Measurements from ENCODE around the gene TSPAN14. TPM values are rescaled to one million over a fixed set of nuclear protein-coding genes. Genes with fewer than 3 reads are reported as not detected.

TSPAN14 gene
- total RNA-seq, 1 donor from 2014 or later = 18.9 TPM

- DNase-seq (no peak), ATAC-seq (ENCODE audit: low read depth) (no peak)
- Mint-ChIP-seq H3K36me3 (ENCODE audit: low read depth) (no peaks in the 10 kb centered on the region), H3K27me3 (peaks cover 8% of the 10 kb centered on the region), H3K4me1 (peaks cover 27% of the 10 kb centered on the region), H3K4me3 (no peak overlapping the region), H3K27ac (no peak overlapping the region), H3K9me3 (no peaks in the 10 kb centered on the region)
- ChIA-PET POLR2A (no interaction called here), CTCF (no interaction called here)
- intact Hi-C loops (cut with micrococcal nuclease) = no loop called here
- TF ChIP-seq CTCF (IDR thresholded peaks at IDR 0.05) = no peak
Observed at GRCh38 chr10:80545258-80545881, 91.3 kb downstream of the TSPAN14 start.

GRCh38 chr10:80552151-80552646, 98.1 kb downstream of the TSPAN14 start:
- H3K27me3 Mint-ChIP-seq = peaks cover 11% of the 10 kb centered on the region
- peaks cover 5% of the 10 kb centered on the region for H3K4me1 Mint-ChIP-seq
- no peak overlapping the region for H3K27ac Mint-ChIP-seq
- H3K9me3 Mint-ChIP-seq = no peaks in the 10 kb centered on the region
- CTCF ChIA-PET = interaction anchor here (1.1 kb wide), 1 partner anchor 27 kb away, joined by 3 read pairs; no protein-coding TSS in a partner anchor
- DNase-seq (no peak), ATAC-seq (ENCODE audit: low read depth) (no peak)
- POLR2A ChIA-PET = no interaction called here
- H3K36me3 Mint-ChIP-seq (ENCODE audit: low read depth) = no peaks in the 10 kb centered on the region
- intact Hi-C loops (cut with micrococcal nuclease) = no loop called here
- no peak for TF ChIP-seq CTCF (IDR thresholded peaks at IDR 0.05)
- no peak overlapping the region for H3K4me3 Mint-ChIP-seq

GRCh38 chr10:80553436-80553835, 99.3 kb downstream of the TSPAN14 start:
- ChIA-PET POLR2A (no interaction called here), CTCF (no interaction called here)
- peaks cover 9% of the 10 kb centered on the region for H3K27me3 Mint-ChIP-seq
- H3K9me3 Mint-ChIP-seq = no peaks in the 10 kb centered on the region
- no peaks in the 10 kb centered on the region for H3K36me3 Mint-ChIP-seq (ENCODE audit: low read depth)
- no peak for DNase-seq
- ATAC-seq (ENCODE audit: low read depth) = no peak
- no peak for TF ChIP-seq CTCF (IDR thresholded peaks at IDR 0.05)
- intact Hi-C loops (cut with micrococcal nuclease) = no loop called here
- H3K27ac Mint-ChIP-seq = no peak overlapping the region
- H3K4me3 Mint-ChIP-seq = no peak overlapping the region
- H3K4me1 Mint-ChIP-seq = peaks cover 5% of the 10 kb centered on the region

GRCh38 chr10:80554050-80554449, 99.9 kb downstream of the TSPAN14 start:
- TF ChIP-seq CTCF (IDR thresholded peaks at IDR 0.05) = no peak
- no peak for DNase-seq
- Mint-ChIP-seq H3K4me1 (peaks cover 3% of the 10 kb centered on the region), H3K27me3 (peaks cover 5% of the 10 kb centered on the region), H3K36me3 (ENCODE audit: low read depth) (no peaks in the 10 kb centered on the region), H3K4me3 (no peak overlapping the region), H3K9me3 (no peaks in the 10 kb centered on the region), H3K27ac (no peak overlapping the region)
- ChIA-PET POLR2A (no interaction called here), CTCF (no interaction called here)
- no peak for ATAC-seq (ENCODE audit: low read depth)
- intact Hi-C loops (cut with micrococcal nuclease) = no loop called here

GRCh38 chr10:80555415-80555814, 101.3 kb downstream of the TSPAN14 start:
- Mint-ChIP-seq H3K4me3 (no peak overlapping the region), H3K4me1 (no peaks in the 10 kb centered on the region), H3K27ac (no peak overlapping the region), H3K9me3 (no peaks in the 10 kb centered on the region), H3K27me3 (peaks cover 5% of the 10 kb centered on the region), H3K36me3 (ENCODE audit: low read depth) (no peaks in the 10 kb centered on the region)
- no peak for DNase-seq
- CTCF ChIA-PET = no interaction called here
- intact Hi-C loops (cut with micrococcal nuclease) = no loop called here
- no peak for TF ChIP-seq CTCF (IDR thresholded peaks at IDR 0.05)
- ATAC-seq (ENCODE audit: low read depth) = no peak
- POLR2A ChIA-PET = no interaction called here
